ENCODE results near the gene HEY2. TPM values are rescaled to one million over a fixed set of nuclear protein-coding genes. Genes with fewer than 3 reads are reported as not detected.

The HEY2 gene
- total and polyA plus RNA-seq, 2 of the 8 experiments (the other 6 are each of a cell fraction or from before 2014, with no cell fraction given), result 9.1 to 16.2 TPM

DNA sequence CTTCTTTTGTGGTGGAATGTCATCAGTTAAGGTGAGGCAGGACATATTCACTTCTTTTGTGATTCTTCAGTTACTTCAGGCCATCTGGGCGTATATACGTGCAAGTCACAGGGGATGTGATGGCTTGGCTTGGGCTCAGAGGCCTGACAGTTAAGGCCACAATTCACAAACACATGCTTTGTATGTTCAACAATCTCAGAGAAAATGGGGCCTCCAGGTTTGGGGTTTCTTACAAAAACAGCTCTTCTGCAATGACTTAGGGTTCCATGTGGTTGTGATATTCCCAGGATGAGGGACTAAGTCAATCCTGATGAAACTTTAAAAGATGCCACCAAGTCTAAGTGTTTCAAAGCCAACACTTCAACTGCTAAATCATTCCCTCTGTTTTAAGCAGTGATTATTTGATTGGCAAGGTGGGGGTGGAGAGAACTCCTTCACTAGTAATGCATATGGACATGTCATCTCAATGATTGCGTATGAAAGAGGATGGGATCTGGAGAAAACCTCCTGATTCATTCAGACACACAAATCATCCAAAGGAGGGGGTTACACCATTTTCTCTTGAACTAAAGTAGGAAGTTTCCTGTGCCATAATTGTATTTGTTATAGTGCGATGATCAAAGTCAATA lies 41.7 kb upstream of the HEY2 start:
- Histone ChIP-seq H4K91ac (replicated peaks; ENCODE audit: insufficient read length, low read length) (peak overlapping the region; percentile 32), H2AFZ (ENCODE audit: low read length) (no peak overlapping the region), H4K5ac (ENCODE audit: insufficient read length, low read depth, low read length) (peak overlapping the region; percentile 89), H2BK15ac (ENCODE audit: low read length) (no peak overlapping the region), H3K4ac (replicated peaks; ENCODE audit: insufficient read length, low read depth, low read length) (peak overlapping the region; percentile 11), H3K9ac (replicated peaks in 1 of 4; ENCODE audit: extremely low read depth in 1 of 4, low read depth in 3 of 4, low read length in 3 of 4) (no peak overlapping the region), H3K14ac (ENCODE audit: insufficient read length) (no peak overlapping the region), H3K9me3 (ENCODE audit: insufficient read depth in 2 of 2, low read depth in 1 of 2, low read length in 1 of 2) (peaks cover 7 to 17% of the 10 kb centered on the region in 2 experiments), H3K4me1 (replicated peaks in 1 of 4; ENCODE audit: control insufficient read depth in 3 of 4, insufficient read depth in 4 of 4, low read length in 3 of 4) (peaks cover 0 to 8% (median 2%) of the 10 kb centered on the region in 4 experiments; a peak in 2 of 7 replicates), H3K27ac (ENCODE audit: low read depth, low read length) (no peak overlapping the region), H3K4me2 (ENCODE audit: insufficient read depth in 1 of 2, low read depth in 2 of 2, low read length in 2 of 2) (peak overlapping the region in 1 of 2 experiments; percentile 27; a peak in 2 of 4 replicates), H3K4me3 (ENCODE audit: extremely low read depth in 1 of 4, insufficient read depth in 2 of 4, low read depth in 3 of 4, low read length in 4 of 4) (peak overlapping the region in 1 of 4 experiments; percentile 4; a peak in 1 of 8 replicates), H3K56ac (replicated peaks; ENCODE audit: insufficient read length, low read depth, low read length) (peak overlapping the region; percentile 1), H4K20me1 (replicated peaks in 1 of 2; ENCODE audit: control insufficient read depth in 1 of 2, insufficient read depth in 2 of 2, low read length in 2 of 2) (no peaks in the 10 kb centered on the region), H2BK5ac (ENCODE audit: low read depth, low read length) (peak overlapping the region; percentile 41; the same call in 1 of the 2 replicates), H3K23ac (ENCODE audit: insufficient read length) (no peak overlapping the region), H2BK120ac (replicated peaks; ENCODE audit: low read depth, low read length) (peak overlapping the region; percentile 96), H3K18ac (ENCODE audit: extremely low read depth, low read length) (no peak overlapping the region), H3K27me3 (replicated peaks in 1 of 4; ENCODE audit: control insufficient read depth in 3 of 4, extremely low read depth in 1 of 4, insufficient read depth in 3 of 4, low read length in 3 of 4) (no peaks in the 10 kb centered on the region), H3K23me2 (ENCODE audit: low read depth, low read length) (no peaks in the 10 kb centered on the region), H4K8ac (ENCODE audit: extremely low read depth, insufficient read depth, low read length) (no peak overlapping the region), H2AK5ac (ENCODE audit: low read depth, low read length) (no peak overlapping the region), H3K79me2 (ENCODE audit: control insufficient read depth in 1 of 2, insufficient read depth in 2 of 2, low read length in 2 of 2) (peaks cover 0 to 16% of the 10 kb centered on the region in 2 experiments; a peak in 2 of 4 replicates), H3K36me3 (ENCODE audit: control insufficient read depth in 2 of 4, insufficient read depth in 4 of 4, low read length in 3 of 4) (peaks cover 0 to 9% (median 2%) of the 10 kb centered on the region in 4 experiments; a peak in 3 of 8 replicates), H2BK20ac (ENCODE audit: low read length) (no peak overlapping the region; the same call in 1 of the 2 replicates), H2BK12ac (ENCODE audit: low read depth, low read length) (no peak overlapping the region), H3K79me1 (ENCODE audit: low read depth, low read length) (no peaks in the 10 kb centered on the region)
- no peak for DNase-seq (ENCODE audit: low read depth in 1 of 2, low spot score in 2 of 2)
- 43% methylated on average over 4 of the region's 4 CpGs; no CpG with 5 or more reads in 1 of the 2 experiments for WGBS, 2 experiments (ENCODE audit: extremely low coverage in 1 of 2, insufficient coverage in 1 of 2, insufficient read length in 1 of 2, insufficient replicate concordance in 2 of 2, low coverage in 1 of 2, low lambda C conversion rate in 2 of 2, missing lambda C conversion rate in 1 of 2)
- no peak for FAIRE-seq
- POLR2A ChIA-PET (ENCODE audit: partially characterized antibody), result interaction anchor here (0.6 kb wide), 1 partner anchor 14 kb away, joined by 3 read pairs; no protein-coding TSS in a partner anchor
- CTCF ChIA-PET (ENCODE audit: partially characterized antibody), result no interaction called here
- TF ChIP-seq SIN3A (conservative IDR thresholded peaks at IDR 0.05 in 1 of 2, IDR thresholded peaks at IDR 0.05 in 1 of 2; ENCODE audit: low read depth in 1 of 2, low read length in 2 of 2), result no peak
- no peak for TF ChIP-seq RBBP5 (IDR thresholded peaks at IDR 0.05; ENCODE audit: borderline replicate concordance, low read depth, low read length)
- TF ChIP-seq CEBPB (IDR thresholded peaks at IDR 0.05; ENCODE audit: low read depth, low read length), result no peak
- TF ChIP-seq RXRA (IDR thresholded peaks at IDR 0.05; ENCODE audit: insufficient read depth, low read depth, low read length), result no peak
- TF ChIP-seq YY1 (IDR thresholded peaks at IDR 0.05; ENCODE audit: low read depth, low read length), result no peak
- no peak for TF ChIP-seq RAD21 (IDR thresholded peaks at IDR 0.05 in 1 of 2, conservative IDR thresholded peaks at IDR 0.05 in 1 of 2; ENCODE audit: low read depth in 2 of 2, low read length in 2 of 2)
- TF ChIP-seq TBP (IDR thresholded peaks at IDR 0.05; ENCODE audit: low read depth, low read length), result no peak
- TF ChIP-seq CTCF (IDR thresholded peaks at IDR 0.05; ENCODE audit: control extremely low read depth in 1 of 3, insufficient read depth in 1 of 3, low read depth in 1 of 3, low read length in 3 of 3), result no peak
- no peak for TF ChIP-seq SAP30 (IDR thresholded peaks at IDR 0.05; ENCODE audit: insufficient read depth, insufficient replicate concordance, low read length)

Measured in H1 (cell line).